Gastroesophageal sphincter (tissue), 3 donors: ENCODE data around the gene KIDINS220.

Experiments used
- CTCF ChIP-seq, 4 experiments: fragments of 200-600 bp in 2 of 4; fragments of 450-650 bp in 2 of 4; sonication (generic) in 1 of 4; IDR thresholded peaks; one replicate each; pipeline ENCODE4 v1.5.1; 2017 to 2019; ENCODE audit warnings: antibody characterized with exemption in 4 of 4, mild to moderate bottlenecking in 2 of 4, moderate library complexity in 2 of 4
- EP300 ChIP-seq: sonication (generic); formaldehyde crosslinking; IDR thresholded peaks from one replicate; pipeline ENCODE4 v1.6.1; 2017; ENCODE audit warnings: antibody characterized with exemption, mild to moderate bottlenecking
- POLR2A ChIP-seq, 2 donors: fragments of 450-650 bp; IDR thresholded peaks; one replicate each; pipeline ENCODE4 v1.6.1; 2017; ENCODE audit warnings: antibody characterized with exemption in 2 of 2, mild to moderate bottlenecking in 2 of 2, moderate library complexity in 1 of 2
- POLR2AphosphoS5 ChIP-seq: sonication (generic); formaldehyde crosslinking; IDR thresholded peaks from one replicate; pipeline ENCODE4 v1.6.1; 2017; ENCODE audit warnings: antibody characterized with exemption

- TF ChIP-seq CTCF (IDR thresholded peaks at IDR 0.05) (no peak), POLR2A (IDR thresholded peaks at IDR 0.05) (no peak), EP300 (no peak), POLR2AphosphoS5 (no peak)
Observed at GRCh38 chr2:8728305-8729015, 109.0 kb downstream of the KIDINS220 start.
